IMR-90 (cell line): ENCODE results near the gene COL17A1. TPM values are rescaled to one million over a fixed set of nuclear protein-coding genes. Genes with fewer than 3 reads are reported as not detected.

ENCODE experiments used
- ATAC-seq: fragments of 200-7000 bp; cut with Tn5 transposase; 2 replicates; pipeline ENCODE4 v1.9.1; 2020; ENCODE audit warnings: low read depth, mild to moderate bottlenecking, moderate library complexity
- BruUV-seq: library from RNA; stranded (reverse); fragments of 400-500 nt; replicated peaks from 2 replicates; lab custom pipeline; 2021; lab: Mats Ljungman, UMichigan
- CTCF ChIA-PET: fragments of 300-600 bp; formaldehyde crosslinking; extraction: SDS; loops from one replicate; lab custom pipeline; 2021; ENCODE audit warnings: antibody characterized with exemption; lab: Yijun Ruan, JAX
- POLR2A ChIA-PET: fragments of 300-600 bp; sonication (Branson Sonifier 250); formaldehyde crosslinking; loops from one replicate; lab custom pipeline; 2022; ENCODE audit warnings: antibody characterized with exemption; ENCODE audit not compliant: unreplicated experiment; lab: Charles Lee
- DNase-seq: peaks from one replicate; pipeline ENCODE4 v3.0.0; 2013
- H2AFZ ChIP-seq: replicated peaks from 2 replicates; pipeline ENCODE3; 2013; ENCODE audit warnings: low read length, mild to moderate bottlenecking; ENCODE audit not compliant: poor library complexity
- H2AK5ac ChIP-seq: 2 replicates; pipeline ENCODE4 v1.6.1; 2013; ENCODE audit warnings: low read depth, low read length, inconsistent platforms
- H2AK9ac ChIP-seq: replicated peaks from 2 replicates; pipeline ENCODE3; 2013; ENCODE audit warnings: mild to moderate bottlenecking, low read depth, low read length, moderate library complexity; ENCODE audit not compliant: poor library complexity
- H2BK120ac ChIP-seq: 2 replicates; pipeline ENCODE4 v1.6.1; 2013; ENCODE audit warnings: low read depth, low read length, inconsistent platforms
- H2BK15ac ChIP-seq: 3 replicates; pipeline ENCODE4 v1.6.1; 2013; ENCODE audit warnings: low read depth, low read length, inconsistent platforms
- H2BK20ac ChIP-seq: 2 replicates; pipeline ENCODE4 v1.6.1; 2013; ENCODE audit warnings: low read depth, mild to moderate bottlenecking, inconsistent platforms, low read length, moderate library complexity
- H2BK5ac ChIP-seq: 2 replicates; pipeline ENCODE4 v1.6.1; 2013; ENCODE audit warnings: mild to moderate bottlenecking, low read depth, low read length, inconsistent platforms; ENCODE audit not compliant: poor library complexity, severe bottlenecking
- H3K14ac ChIP-seq: replicated peaks from 2 replicates; pipeline ENCODE4 v1.6.1; 2013; ENCODE audit warnings: low read depth, low read length, inconsistent platforms
- H3K18ac ChIP-seq: 2 replicates; pipeline ENCODE4 v1.6.1; 2013; ENCODE audit warnings: low read depth, low read length, control low read depth
- H3K23ac ChIP-seq: 2 replicates; pipeline ENCODE4 v1.6.1; 2013; ENCODE audit warnings: low read depth, low read length, inconsistent platforms
- H3K27ac ChIP-seq: 2 replicates; pipeline ENCODE4 v1.5.1; 2013; ENCODE audit warnings: mild to moderate bottlenecking, control low read depth, low read length; ENCODE audit not compliant: insufficient read depth
- H3K27me3 ChIP-seq: 2 replicates; pipeline ENCODE4 v1.6.1; 2013; ENCODE audit warnings: low read length; ENCODE audit not compliant: control insufficient read depth, insufficient read depth
- H3K36me3 ChIP-seq: 2 replicates; pipeline ENCODE4 v1.6.1; 2013; ENCODE audit warnings: low read length, mixed read lengths; ENCODE audit not compliant: control insufficient read depth, insufficient read depth
- H3K4ac ChIP-seq: 2 replicates; pipeline ENCODE4 v1.6.1; 2013; ENCODE audit warnings: low read depth, low read length, inconsistent platforms
- H3K4me1 ChIP-seq: 2 replicates; pipeline ENCODE4 v1.6.1; 2013; ENCODE audit warnings: low read length, mixed read lengths; ENCODE audit not compliant: control insufficient read depth, insufficient read depth
- H3K4me2 ChIP-seq: 2 replicates; pipeline ENCODE4 v1.6.1; 2013; ENCODE audit warnings: low read depth, mild to moderate bottlenecking, control low read depth, low read length, moderate library complexity
- H3K4me3 ChIP-seq: 2 replicates; pipeline ENCODE4 v1.5.1; 2013; ENCODE audit warnings: low read depth, mild to moderate bottlenecking, control low read depth, low read length, moderate library complexity; ENCODE audit not compliant: insufficient read depth
- H3K56ac ChIP-seq: 2 replicates; pipeline ENCODE4 v1.6.1; 2013; ENCODE audit warnings: low read length, inconsistent platforms; ENCODE audit not compliant: insufficient read depth; ENCODE audit errors: extremely low read depth
- H3K79me1 ChIP-seq, 2 experiments: 2 replicates each; pipeline ENCODE4 v1.6.1; 2013; ENCODE audit warnings: low read length in 2 of 2, inconsistent platforms in 1 of 2, low read depth in 1 of 2
- H3K9ac ChIP-seq: 2 replicates; pipeline ENCODE4 v1.6.1; 2013; ENCODE audit warnings: low read depth, low read length, control low read depth
- H3K9me1 ChIP-seq: 2 replicates; pipeline ENCODE4 v1.6.1; 2013; ENCODE audit warnings: low read length, inconsistent platforms; ENCODE audit not compliant: insufficient read depth
- H3K9me3 ChIP-seq: 2 replicates; pipeline ENCODE4 v1.6.1; 2013; ENCODE audit warnings: low read length; ENCODE audit not compliant: control insufficient read depth, insufficient read depth
- H4K20me1 ChIP-seq: 2 replicates; pipeline ENCODE4 v1.6.1; 2013; ENCODE audit warnings: low read length, inconsistent platforms; ENCODE audit not compliant: insufficient read depth
- H4K5ac ChIP-seq: 2 replicates; pipeline ENCODE4 v1.6.1; 2013; ENCODE audit warnings: mild to moderate bottlenecking, low read depth, low read length, control low read depth
- H4K8ac ChIP-seq, 2 experiments: 2 replicates each; pipeline ENCODE4 v1.6.1; 2013; ENCODE audit warnings: low read depth in 2 of 2, low read length in 2 of 2, control low read depth in 1 of 2, inconsistent platforms in 1 of 2
- H4K91ac ChIP-seq: 2 replicates; pipeline ENCODE4 v1.6.1; 2013; ENCODE audit warnings: low read depth, low read length, inconsistent platforms; ENCODE audit not compliant: insufficient read depth
- BHLHE40 ChIP-seq: fragments of 150-350 bp; IDR thresholded peaks from 2 replicates; pipeline ENCODE4 v1.6.1; 2016; ENCODE audit warnings: mild to moderate bottlenecking, low read depth, low read length
- MAZ ChIP-seq: IDR thresholded peaks from 2 replicates; pipeline ENCODE4 v1.6.1; 2012; ENCODE audit warnings: low read depth, mild to moderate bottlenecking, low read length, improper control_type of control experiment, moderate library complexity, borderline replicate concordance
- POLR2A ChIP-seq: IDR thresholded peaks from 2 replicates; pipeline ENCODE4 v1.6.1; 2012; ENCODE audit warnings: mild to moderate bottlenecking, low read depth, low read length
- RAD21 ChIP-seq: IDR thresholded peaks from 2 replicates; pipeline ENCODE4 v1.6.1; 2012; ENCODE audit warnings: low read length, improper control_type of control experiment
- RCOR1 ChIP-seq: IDR thresholded peaks from 2 replicates; pipeline ENCODE4 v1.6.1; 2012; ENCODE audit warnings: mild to moderate bottlenecking, low read length, improper control_type of control experiment; ENCODE audit not compliant: insufficient replicate concordance
- SMC3 ChIP-seq: fragments of 150-350 bp; IDR thresholded peaks from 2 replicates; pipeline ENCODE4 v1.6.1; 2016; ENCODE audit warnings: low read depth, mild to moderate bottlenecking, antibody characterized with exemption, low read length, moderate library complexity
- WGBS, 2 experiments: methylation state at CpG; one replicate each; pipeline versions ENCODE4 v1.1.5 to v1.1.7; 2013; ENCODE audit warnings: missing lambda C conversion rate in 2 of 2; ENCODE audit not compliant: insufficient read length in 1 of 2; ENCODE audit errors: extremely low coverage in 2 of 2; 5-methylcytosine and 5-hydroxymethylcytosine counted together
- dilution Hi-C: fragments of 300-500 bp; cut with HindIII; formaldehyde crosslinking; loops from one replicate; pipeline ENCODE4 v1.14.3; 2018; ENCODE audit warnings: low sequenced_read_pairs; ENCODE audit not compliant: unreplicated experiment
- in situ Hi-C: fragments of 300-500 bp; cut with MboI; formaldehyde crosslinking; loops from 3 replicates; pipeline ENCODE4 v1.14.3; 2019; ENCODE audit warnings: low sequenced_read_pairs, inconsistent platforms, mixed read lengths
- intact Hi-C: fragments of 100-400 bp; cut with micrococcal nuclease; formaldehyde crosslinking; loops from 2 replicates; pipeline ENCODE4 v1.10.0; 2022
- polyA plus RNA-seq, 3 experiments: library from polyadenylated mRNA; depleted of rRNA; stranded (reverse); fragments of >200 nt; gene quantifications; 2 replicates each; pipeline ENCODE4 v1.2.3, GENCODE V29; 2012; ENCODE audit warnings: low replicate concordance in 1 of 3
- total RNA-seq: library from RNA; depleted of rRNA; stranded (reverse); fragments of >200 nt; gene quantifications from 2 replicates; pipeline ENCODE4 v1.2.3, GENCODE V29; 2012
- TF ChIP-seq, protein P1 (sequence below): conservative IDR thresholded peaks from 2 replicates; pipeline ENCODE4 v1.5.1; 2012; ENCODE audit warnings: mild to moderate bottlenecking, low read depth, low read length, improper control_type of control experiment
- TF ChIP-seq, protein P2 (sequence below): fragments of 150-350 bp; IDR thresholded peaks from 2 replicates; pipeline ENCODE4 v1.6.1; 2017; ENCODE audit warnings: mild to moderate bottlenecking, antibody characterized with exemption, low read length, low read depth

The COL17A1 gene
- total and polyA plus RNA-seq, 2 of the 4 experiments (the other 2 are of a cell fraction), result 0.14 to 0.18 TPM

DNA sequence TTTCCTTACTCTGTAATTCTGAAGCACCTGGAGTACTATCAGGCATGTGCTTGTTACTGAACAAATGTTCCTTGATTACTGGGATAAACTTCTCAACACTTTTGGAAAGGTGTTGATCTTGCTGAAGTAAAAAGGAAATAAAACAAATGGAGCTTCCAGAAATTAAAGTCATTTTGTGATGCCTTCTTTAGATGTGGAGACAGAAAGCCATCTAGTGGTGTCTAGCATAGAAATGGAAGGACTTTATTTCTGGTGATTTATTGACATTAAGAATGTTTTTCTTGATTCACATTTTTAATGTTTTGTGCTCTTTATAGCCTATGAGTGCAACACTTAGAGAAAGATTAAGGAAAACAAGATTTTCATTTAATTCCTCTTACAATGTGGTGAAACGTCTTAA, 37.7 kb upstream of the COL17A1 start:
- in situ Hi-C loops, result loop anchor here (5.0 kb wide), 1 partner anchor 236 kb away; no protein-coding TSS in a partner anchor
- no TSS peak for BruUV-seq
- no peak overlapping the region for H3K4me3 ChIP-seq

More for the DNA sequence above, 37.7 kb upstream of the COL17A1 start:
- no peaks in the 10 kb centered on the region; the same call in 1 of the 2 replicates for H3K9me1 ChIP-seq
- no peak overlapping the region for H3K23ac ChIP-seq
- H3K4me1 ChIP-seq, result no peaks in the 10 kb centered on the region; the same call in 1 of the 2 replicates
- H2AK9ac ChIP-seq, result no peak overlapping the region
- H3K4ac ChIP-seq, result no peak overlapping the region
- H2AK5ac ChIP-seq, result no peak overlapping the region
- H3K9me3 ChIP-seq, result no peaks in the 10 kb centered on the region
- H4K8ac ChIP-seq, result no peak overlapping the region
- CTCF ChIA-PET, result interaction anchor here (1.1 to 2.1 kb wide), 2 partner anchors 98 to 236 kb away, joined by 3 to 8 read pairs; no protein-coding TSS in a partner anchor
- no peak overlapping the region for H3K27ac ChIP-seq
- peak; percentile 30 for DNase-seq
- H3K14ac ChIP-seq, result no peak overlapping the region
- WGBS, 2 experiments, result no CpG with 5 or more reads among the region's 1 CpG
- POLR2A ChIA-PET, result interaction anchor here (1.3 kb wide), 1 partner anchor 140 kb away, joined by 3 read pairs; no protein-coding TSS in a partner anchor
- no peak for ATAC-seq
- intact Hi-C loops (loop anchor here (5.0 kb wide), 2 partner anchors 84 to 229 kb away; partner anchors contain the start of gene CFAP58), dilution Hi-C loops (no loop called here)
- peaks cover 0 to 7% of the 10 kb centered on the region in 2 experiments; a peak in 2 of 4 replicates for H3K79me1 ChIP-seq
- TF ChIP-seq RCOR1 (no peak), MAZ (no peak), BHLHE40 (no peak), RAD21 (peak; percentile 43), POLR2A (no peak), SMC3 (peak; percentile 51)
- TF ChIP-seq, protein P1, sequence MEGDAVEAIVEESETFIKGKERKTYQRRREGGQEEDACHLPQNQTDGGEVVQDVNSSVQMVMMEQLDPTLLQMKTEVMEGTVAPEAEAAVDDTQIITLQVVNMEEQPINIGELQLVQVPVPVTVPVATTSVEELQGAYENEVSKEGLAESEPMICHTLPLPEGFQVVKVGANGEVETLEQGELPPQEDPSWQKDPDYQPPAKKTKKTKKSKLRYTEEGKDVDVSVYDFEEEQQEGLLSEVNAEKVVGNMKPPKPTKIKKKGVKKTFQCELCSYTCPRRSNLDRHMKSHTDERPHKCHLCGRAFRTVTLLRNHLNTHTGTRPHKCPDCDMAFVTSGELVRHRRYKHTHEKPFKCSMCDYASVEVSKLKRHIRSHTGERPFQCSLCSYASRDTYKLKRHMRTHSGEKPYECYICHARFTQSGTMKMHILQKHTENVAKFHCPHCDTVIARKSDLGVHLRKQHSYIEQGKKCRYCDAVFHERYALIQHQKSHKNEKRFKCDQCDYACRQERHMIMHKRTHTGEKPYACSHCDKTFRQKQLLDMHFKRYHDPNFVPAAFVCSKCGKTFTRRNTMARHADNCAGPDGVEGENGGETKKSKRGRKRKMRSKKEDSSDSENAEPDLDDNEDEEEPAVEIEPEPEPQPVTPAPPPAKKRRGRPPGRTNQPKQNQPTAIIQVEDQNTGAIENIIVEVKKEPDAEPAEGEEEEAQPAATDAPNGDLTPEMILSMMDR, result peak; percentile 48
- TF ChIP-seq, protein P2, sequence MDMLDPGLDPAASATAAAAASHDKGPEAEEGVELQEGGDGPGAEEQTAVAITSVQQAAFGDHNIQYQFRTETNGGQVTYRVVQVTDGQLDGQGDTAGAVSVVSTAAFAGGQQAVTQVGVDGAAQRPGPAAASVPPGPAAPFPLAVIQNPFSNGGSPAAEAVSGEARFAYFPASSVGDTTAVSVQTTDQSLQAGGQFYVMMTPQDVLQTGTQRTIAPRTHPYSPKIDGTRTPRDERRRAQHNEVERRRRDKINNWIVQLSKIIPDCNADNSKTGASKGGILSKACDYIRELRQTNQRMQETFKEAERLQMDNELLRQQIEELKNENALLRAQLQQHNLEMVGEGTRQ, result no peak
- no peaks in the 10 kb centered on the region for H3K27me3 ChIP-seq
- no peak overlapping the region for H3K56ac ChIP-seq
- no peak overlapping the region for H2BK20ac ChIP-seq
- H3K4me2 ChIP-seq, result no peak overlapping the region
- no peak overlapping the region for H4K91ac ChIP-seq
- H4K5ac ChIP-seq, result no peak overlapping the region
- H2BK5ac ChIP-seq, result no peak overlapping the region
- H2BK15ac ChIP-seq, result no peak overlapping the region
- H3K9ac ChIP-seq, result no peak overlapping the region
- H3K18ac ChIP-seq, result no peak overlapping the region
- no peaks in the 10 kb centered on the region for H4K20me1 ChIP-seq
- no peaks in the 10 kb centered on the region for H3K36me3 ChIP-seq
- no peak overlapping the region for H2BK120ac ChIP-seq
- no peak overlapping the region for H2AFZ ChIP-seq
